Glutamatergic neuron (in vitro differentiated cells): ENCODE measurements around the gene C2. TPM values are rescaled to one million over a fixed set of nuclear protein-coding genes. Genes with fewer than 3 reads are reported as not detected.
A peak's percentile ranks its signal among the peaks of the same experiment; 100 is the strongest.
"Not testable (repeated sequence)": the region's sequence is repeated elsewhere in the genome, so short reads cannot be mapped to it uniquely, and the experiment has no call there.

Experiments
- DNase-seq: peaks from one replicate; pipeline ENCODE4 v3.0.0; 2022
- H3K27ac Mint-ChIP-seq: one replicate; pipeline ENCODE4 v1.8.0; 2020; ENCODE audit warnings: mild to moderate bottlenecking, mixed read lengths, inconsistent platforms; ENCODE audit not compliant: unreplicated experiment
- H3K27me3 Mint-ChIP-seq: one replicate; pipeline ENCODE4 v1.8.0; 2020; ENCODE audit warnings: mild to moderate bottlenecking, moderate library complexity, mixed read lengths, inconsistent platforms; ENCODE audit not compliant: unreplicated experiment
- H3K36me3 Mint-ChIP-seq: one replicate; pipeline ENCODE4 v1.8.0; 2020; ENCODE audit warnings: mild to moderate bottlenecking, mixed read lengths, inconsistent platforms; ENCODE audit not compliant: unreplicated experiment
- H3K4me1 Mint-ChIP-seq: one replicate; pipeline ENCODE4 v1.8.0; 2020; ENCODE audit warnings: mild to moderate bottlenecking, low read depth, mixed read lengths, inconsistent platforms; ENCODE audit not compliant: unreplicated experiment
- H3K4me3 Mint-ChIP-seq: one replicate; pipeline ENCODE4 v1.8.0; 2020; ENCODE audit warnings: mild to moderate bottlenecking, mixed read lengths, inconsistent platforms; ENCODE audit not compliant: unreplicated experiment
- H3K9me3 Mint-ChIP-seq: one replicate; pipeline ENCODE4 v1.8.0; 2020; ENCODE audit warnings: mild to moderate bottlenecking, moderate library complexity, mixed read lengths, inconsistent platforms; ENCODE audit not compliant: unreplicated experiment
- CTCF ChIP-seq: fragments of 200-600 bp; sonication (generic); IDR thresholded peaks from one replicate; pipeline ENCODE4 v1.5.0; 2021; ENCODE audit not compliant: partially characterized antibody, unreplicated experiment
- total RNA-seq: library from RNA; stranded (reverse); fragmentation: NEBNext Ultra II Directional; extraction: Animal tissue kit (Norgen Biotek cat#: 25700); gene quantifications from one replicate; pipeline ENCODE4 v1.2.1, GENCODE V29; 2021; ENCODE audit not compliant: unreplicated experiment

C2 gene
- total RNA-seq, 1 donor from 2014 or later = not detected

- Mint-ChIP-seq H3K9me3 (peaks cover 20% of the 10 kb centered on the region), H3K27ac (no peak overlapping the region), H3K36me3 (peaks cover 5% of the 10 kb centered on the region), H3K4me1 (peaks cover 8% of the 10 kb centered on the region), H3K4me3 (peak overlapping the region; percentile 92), H3K27me3 (peaks cover 14% of the 10 kb centered on the region)
- no peak for TF ChIP-seq CTCF
- DNase-seq = no peak
Measured at GRCh38 chr6:31970604-31971271, 43.2 kb downstream of the C2 start.

- Mint-ChIP-seq H3K27me3 (peaks cover 14% of the 10 kb centered on the region), H3K4me3 (peak overlapping the region; percentile 92), H3K36me3 (peaks cover 5% of the 10 kb centered on the region), H3K9me3 (peaks cover 20% of the 10 kb centered on the region), H3K4me1 (peaks cover 8% of the 10 kb centered on the region), H3K27ac (peak overlapping the region; percentile 79)
- TF ChIP-seq CTCF = no peak
- DNase-seq = no peak
Measured at GRCh38 chr6:31971279-31971992, 43.9 kb downstream of the C2 start.

- Mint-ChIP-seq H3K9me3 (peaks cover 20% of the 10 kb centered on the region), H3K4me3 (peak within 1 kb of the TSS; percentile 92), H3K27me3 (peaks cover 14% of the 10 kb centered on the region), H3K27ac (peak within 1 kb of the TSS; percentile 79), H3K4me1 (peaks cover 8% of the 10 kb centered on the region), H3K36me3 (peaks cover 5% of the 10 kb centered on the region)
- DNase-seq = peak; percentile 90
- no peak for TF ChIP-seq CTCF
Measured at GRCh38 chr6:31971993-31972708, 44.6 kb downstream of the C2 start, which contains the start of gene DXO. Gene DXO, minus strand, starts transcription at chr6:31972138. Its CDS starts 463 bp downstream, at chr6:31971675.

- TF ChIP-seq CTCF = no peak
- no peak for DNase-seq
- H3K36me3 Mint-ChIP-seq = peaks cover 5% of the 10 kb centered on the region
- H3K9me3 Mint-ChIP-seq = peaks cover 20% of the 10 kb centered on the region
- peak overlapping the region; percentile 92 for H3K4me3 Mint-ChIP-seq
- H3K27ac Mint-ChIP-seq = peak overlapping the region; percentile 79
- H3K27me3 Mint-ChIP-seq = peaks cover 14% of the 10 kb centered on the region
- H3K4me1 Mint-ChIP-seq = peaks cover 8% of the 10 kb centered on the region
Measured at GRCh38 chr6:31972709-31973350, 45.3 kb downstream of the C2 start.

- H3K27me3 Mint-ChIP-seq, H3K27ac Mint-ChIP-seq, H3K36me3 Mint-ChIP-seq, DNase-seq, H3K4me1 Mint-ChIP-seq, H3K4me3 Mint-ChIP-seq: not testable (repeated sequence)
- H3K9me3 Mint-ChIP-seq = peaks cover 16% of the 10 kb centered on the region
Measured at GRCh38 chr6:31976065-31976464, 48.5 kb downstream of the C2 start.
